LNCAP (cell line): ENCODE data around the gene FETUB.

Source experiments
- CTCF ChIP-seq: fragments of 450-650 bp; IDR thresholded peaks from 2 replicates; pipeline ENCODE4 v1.5.1; 2017; ENCODE audit warnings: mild to moderate bottlenecking

FETUB gene

DNA sequence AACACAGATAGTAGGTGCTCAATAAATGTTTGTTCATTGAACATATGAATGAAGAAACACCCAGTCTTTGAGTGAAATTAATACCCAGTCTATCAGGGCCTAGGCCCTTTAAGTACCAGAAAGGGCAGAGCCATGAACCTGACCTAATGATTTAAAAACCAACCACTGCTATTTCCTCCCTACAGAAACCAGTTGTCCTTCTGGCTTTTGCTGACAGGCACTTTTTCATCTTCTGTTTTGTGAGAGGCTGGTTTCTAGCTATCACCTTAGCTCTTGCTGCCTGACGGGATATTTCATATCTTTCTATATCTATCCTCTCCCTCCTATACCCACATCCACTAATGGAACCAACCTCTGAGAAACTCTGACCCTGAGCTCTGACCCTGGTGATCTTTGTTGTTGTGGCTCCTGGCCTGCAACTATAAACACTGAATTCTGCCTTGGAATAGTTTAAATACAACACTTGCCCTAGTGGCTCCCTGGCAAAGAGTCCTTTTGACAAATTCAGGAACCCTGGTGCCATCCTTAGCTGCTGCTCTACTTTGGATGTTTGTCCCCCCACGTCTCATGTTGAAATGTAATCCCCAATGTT lies 31.5 kb upstream of the FETUB start:
- no peak for TF ChIP-seq CTCF

- TF ChIP-seq CTCF, result peak; percentile 25; the same call in 1 of the 2 replicates
These were observed 30.8 kb upstream of the FETUB start for GRCh38 chr3:186609247-186609868.

DNA sequence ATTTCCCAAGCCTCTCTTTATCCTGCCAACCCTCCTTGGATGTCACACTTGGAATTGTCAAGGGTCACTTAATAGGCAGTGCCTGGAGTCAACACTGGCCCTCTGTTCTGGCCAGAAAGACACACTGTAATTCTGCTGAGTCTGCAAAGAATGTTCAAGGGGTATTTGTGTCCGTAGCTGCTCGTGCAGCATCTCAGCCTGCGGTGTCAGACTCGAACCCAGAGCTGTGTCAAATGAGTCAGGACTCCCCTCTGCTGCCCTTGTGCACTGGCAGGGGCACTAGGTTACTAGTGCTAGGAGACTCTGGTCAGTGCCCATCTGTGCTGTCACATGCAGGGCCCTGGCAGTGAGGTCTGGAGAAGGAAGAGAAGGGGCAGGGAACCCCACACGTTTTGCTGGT lies 28.1 kb upstream of the FETUB start:
- no peak for TF ChIP-seq CTCF

- no peak for TF ChIP-seq CTCF
These were observed 27.2 kb upstream of the FETUB start, which contains the start of gene AHSG for GRCh38 chr3:186612721-186613636. Gene AHSG, plus strand, starts transcription at chr3:186613060. Its CDS starts 82 bp downstream, at chr3:186613142.

DNA sequence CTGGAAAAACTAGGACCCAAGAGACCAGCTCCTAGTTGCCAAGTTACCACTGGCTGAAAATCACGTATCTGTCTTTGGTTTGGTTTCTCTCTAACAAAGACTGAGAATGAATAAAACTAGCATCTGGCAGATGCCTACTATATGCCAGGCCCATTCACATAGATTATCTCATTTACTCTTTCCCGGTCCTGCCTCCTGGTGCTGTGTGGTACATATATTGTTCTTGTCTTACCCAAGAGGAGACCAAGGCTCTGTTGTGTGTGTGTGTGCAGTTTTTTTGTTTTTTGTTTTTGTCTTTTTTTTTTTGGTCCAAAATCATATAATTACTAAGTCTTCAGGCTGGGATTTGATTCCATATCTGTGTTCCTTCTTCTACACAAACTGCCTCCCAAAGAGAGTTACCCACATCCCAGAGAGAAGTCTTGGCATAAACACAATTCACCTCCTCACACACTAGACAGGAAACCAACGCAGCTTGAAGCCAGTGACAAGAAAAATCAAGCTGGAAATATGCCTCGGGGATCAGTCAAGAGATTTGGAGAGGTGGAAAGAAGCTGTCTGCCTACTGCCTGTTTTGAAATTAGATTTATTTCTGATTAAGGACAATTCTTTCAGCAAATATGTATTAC lies 26.4 kb upstream of the FETUB start:
- TF ChIP-seq CTCF, result no peak

- TF ChIP-seq CTCF, result no peak
These were observed 26.0 kb upstream of the FETUB start for GRCh38 chr3:186614266-186614596.
